ENCODE data around the gene USP15.

DNA sequence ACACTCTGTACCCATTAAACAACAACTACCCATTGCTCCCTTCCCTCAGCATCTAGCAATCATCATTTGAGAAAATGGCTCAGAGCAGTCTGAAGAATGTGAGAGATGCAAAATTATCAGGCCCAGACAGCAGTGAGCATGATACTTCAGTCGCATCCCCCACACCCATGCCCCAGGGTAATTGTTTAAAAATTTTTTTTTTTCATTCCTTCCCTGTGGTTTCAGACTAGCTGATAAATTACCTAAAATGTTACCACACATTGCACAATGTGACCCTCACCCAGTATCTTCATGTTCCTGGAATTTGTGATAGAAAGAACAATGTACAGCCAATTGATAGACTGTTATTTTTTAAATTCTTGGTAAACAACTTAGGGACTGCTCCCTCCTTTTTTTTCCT is 11.3 kb upstream of the USP15 start:
- TF ChIP-seq, protein P1, sequence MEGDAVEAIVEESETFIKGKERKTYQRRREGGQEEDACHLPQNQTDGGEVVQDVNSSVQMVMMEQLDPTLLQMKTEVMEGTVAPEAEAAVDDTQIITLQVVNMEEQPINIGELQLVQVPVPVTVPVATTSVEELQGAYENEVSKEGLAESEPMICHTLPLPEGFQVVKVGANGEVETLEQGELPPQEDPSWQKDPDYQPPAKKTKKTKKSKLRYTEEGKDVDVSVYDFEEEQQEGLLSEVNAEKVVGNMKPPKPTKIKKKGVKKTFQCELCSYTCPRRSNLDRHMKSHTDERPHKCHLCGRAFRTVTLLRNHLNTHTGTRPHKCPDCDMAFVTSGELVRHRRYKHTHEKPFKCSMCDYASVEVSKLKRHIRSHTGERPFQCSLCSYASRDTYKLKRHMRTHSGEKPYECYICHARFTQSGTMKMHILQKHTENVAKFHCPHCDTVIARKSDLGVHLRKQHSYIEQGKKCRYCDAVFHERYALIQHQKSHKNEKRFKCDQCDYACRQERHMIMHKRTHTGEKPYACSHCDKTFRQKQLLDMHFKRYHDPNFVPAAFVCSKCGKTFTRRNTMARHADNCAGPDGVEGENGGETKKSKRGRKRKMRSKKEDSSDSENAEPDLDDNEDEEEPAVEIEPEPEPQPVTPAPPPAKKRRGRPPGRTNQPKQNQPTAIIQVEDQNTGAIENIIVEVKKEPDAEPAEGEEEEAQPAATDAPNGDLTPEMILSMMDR (IDR thresholded peaks at IDR 0.05; ENCODE audit: borderline replicate concordance, extremely low read depth, low read length, poor library complexity, severe bottlenecking) = no peak
- TF ChIP-seq EZH2 (IDR thresholded peaks at IDR 0.05; ENCODE audit: borderline replicate concordance, low read depth, low read length, severe bottlenecking) = no peak

Data from DND-41 (cell line).